ENCODE measurements around the gene SHISAL1.
A peak's percentile ranks its signal among the peaks of the same experiment; 100 is the strongest.

The SHISAL1 gene

GRCh38 chr22:44209343-44209742 is 103.4 kb downstream of the SHISAL1 start:
- DNase-seq (ENCODE audit: low read depth) = no peak

GRCh38 chr22:44207981-44208317 is 104.8 kb downstream of the SHISAL1 start:
- no peak for DNase-seq (ENCODE audit: low read depth)

- DNase-seq (ENCODE audit: low read depth) = no peak
Observed at GRCh38 chr22:44207173-44207980, 105.4 kb downstream of the SHISAL1 start.

GRCh38 chr22:44206696-44207095 is 106.1 kb downstream of the SHISAL1 start:
- DNase-seq (ENCODE audit: low read depth) = no peak

- no peak for DNase-seq (ENCODE audit: low read depth)
Observed at GRCh38 chr22:44206330-44206645, 106.5 kb downstream of the SHISAL1 start.

GRCh38 chr22:44205516-44206329 is 107.0 kb downstream of the SHISAL1 start:
- no peak for DNase-seq (ENCODE audit: low read depth)

GRCh38 chr22:44204739-44205515 is 107.8 kb downstream of the SHISAL1 start:
- DNase-seq (ENCODE audit: low read depth) = no peak

- no peak for DNase-seq (ENCODE audit: low read depth)
Observed at GRCh38 chr22:44203203-44203602, 109.5 kb downstream of the SHISAL1 start.

- peak; percentile 90 for DNase-seq (ENCODE audit: low read depth)
Observed at GRCh38 chr22:44202261-44202789, 110.4 kb downstream of the SHISAL1 start.

- DNase-seq (ENCODE audit: low read depth) = no peak
Observed at GRCh38 chr22:44201665-44202064, 111.1 kb downstream of the SHISAL1 start.

- peak; percentile 23 for DNase-seq (ENCODE audit: low read depth)
Observed at GRCh38 chr22:44200855-44201550, 111.7 kb downstream of the SHISAL1 start.

- no peak for DNase-seq (ENCODE audit: low read depth)
Observed at GRCh38 chr22:44200451-44200850, 112.3 kb downstream of the SHISAL1 start.

GRCh38 chr22:44199866-44200265 is 112.9 kb downstream of the SHISAL1 start:
- no peak for DNase-seq (ENCODE audit: low read depth)

GRCh38 chr22:44199164-44199563 is 113.6 kb downstream of the SHISAL1 start:
- DNase-seq (ENCODE audit: low read depth) = no peak

- no peak for DNase-seq (ENCODE audit: low read depth)
Observed at GRCh38 chr22:44197271-44197670, 115.5 kb downstream of the SHISAL1 start.

GRCh38 chr22:44196731-44197131 is 116.0 kb downstream of the SHISAL1 start:
- DNase-seq (ENCODE audit: low read depth) = no peak

GRCh38 chr22:44196241-44196640 is 116.5 kb downstream of the SHISAL1 start:
- no peak for DNase-seq (ENCODE audit: low read depth)

GRCh38 chr22:44195189-44195871 is 117.4 kb downstream of the SHISAL1 start:
- no peak for DNase-seq (ENCODE audit: low read depth)

GRCh38 chr22:44194569-44194968 is 118.2 kb downstream of the SHISAL1 start:
- no peak for DNase-seq (ENCODE audit: low read depth)

Data from EH (cell line).